Measurements from ENCODE around the gene PDE2A. TPM values are rescaled to one million over a fixed set of nuclear protein-coding genes. Genes with fewer than 3 reads are reported as not detected.

The PDE2A gene
- total RNA-seq, 1 experiment from 2014 or later: 0.74 TPM

GRCh38 chr11:72625691-72626413 is 48.4 kb downstream of the PDE2A start:
- no peaks in the 10 kb centered on the region for H3K9me3 ChIP-seq (ENCODE audit: control insufficient read depth, insufficient read depth, low read depth, low read length)
- H3K36me3 ChIP-seq (ENCODE audit: control insufficient read depth, insufficient read depth, low read length): no peaks in the 10 kb centered on the region
- CTCF ChIA-PET: no interaction called here
- ATAC-seq: no peak
- in situ Hi-C loops (cut with HindIII; ENCODE audit: low pct_unique_long_range_greater_than_20kb, low sequenced_read_pairs) (no loop called here), intact Hi-C loops (cut with micrococcal nuclease; ENCODE audit: unreplicated experiment) (no loop called here)
- no peaks in the 10 kb centered on the region for H3K4me1 ChIP-seq (ENCODE audit: control insufficient read depth, insufficient read depth, low read length)
- POLR2A ChIA-PET: no interaction called here
- no peak overlapping the region for H3K27ac ChIP-seq (ENCODE audit: low read length)
- DNase-seq (ENCODE audit: low read depth, low spot score): no peak
- H3K27me3 ChIP-seq (ENCODE audit: control insufficient read depth, insufficient read depth, low read length): peaks cover 12% of the 10 kb centered on the region; the same call in 1 of the 2 replicates
- TF ChIP-seq REST (IDR thresholded peaks at IDR 0.05; ENCODE audit: insufficient read depth in 1 of 2, low read depth in 2 of 2, low read length in 1 of 2) (no peak), CTCF (IDR thresholded peaks at IDR 0.05) (no peak), SIN3A (IDR thresholded peaks at IDR 0.05; ENCODE audit: borderline replicate concordance, insufficient read depth, low read depth, low read length) (no peak), TCF7L2 (IDR thresholded peaks at IDR 0.05; ENCODE audit: low read depth, low read length) (no peak), POLR2AphosphoS5 (IDR thresholded peaks at IDR 0.05; ENCODE audit: low read depth, low read length) (no peak)
- BruUV-seq (replicated peaks): no TSS peak
- H3K4me3 ChIP-seq (ENCODE audit: low read depth in 2 of 2, low read length in 2 of 2): no peak overlapping the region

GRCh38 chr11:72624496-72625201 is 49.6 kb downstream of the PDE2A start:
- Histone ChIP-seq H3K27ac (ENCODE audit: low read length) (no peak overlapping the region), H3K4me1 (ENCODE audit: control insufficient read depth, insufficient read depth, low read length) (no peaks in the 10 kb centered on the region), H3K9me3 (ENCODE audit: control insufficient read depth, insufficient read depth, low read depth, low read length) (no peaks in the 10 kb centered on the region), H3K36me3 (ENCODE audit: control insufficient read depth, insufficient read depth, low read length) (no peaks in the 10 kb centered on the region), H3K4me3 (ENCODE audit: low read depth in 2 of 2, low read length in 2 of 2) (no peak overlapping the region), H3K27me3 (ENCODE audit: control insufficient read depth, insufficient read depth, low read length) (peaks cover 12% of the 10 kb centered on the region; the same call in 1 of the 2 replicates)
- in situ Hi-C loops (cut with HindIII; ENCODE audit: low pct_unique_long_range_greater_than_20kb, low sequenced_read_pairs) (loop anchor here (5.0 kb wide), 1 partner anchor 67 kb away; no protein-coding TSS in a partner anchor), intact Hi-C loops (cut with micrococcal nuclease; ENCODE audit: unreplicated experiment) (no loop called here)
- DNase-seq (ENCODE audit: low read depth, low spot score) (no peak), ATAC-seq (no peak)
- BruUV-seq (replicated peaks): no TSS peak
- ChIA-PET CTCF (no interaction called here), POLR2A (no interaction called here)
- TF ChIP-seq CTCF (IDR thresholded peaks at IDR 0.05): no peak

Measured in Panc1 (cell line).